Type B pancreatic cell (in vitro differentiated cells): ENCODE results near the gene LCN2. TPM values are rescaled to one million over a fixed set of nuclear protein-coding genes. Genes with fewer than 3 reads are reported as not detected.
A peak's percentile ranks its signal among the peaks of the same experiment; 100 is the strongest.

Experiments
- DNase-seq: peaks from one replicate; pipeline ENCODE4 v3.0.0; 2021; ENCODE audit warnings: mixed read lengths; ENCODE audit not compliant: unreplicated experiment; ENCODE audit errors: extremely low spot score
- H3K27ac Mint-ChIP-seq: 2 replicates; pipeline ENCODE4 v1.8.0; 2021; ENCODE audit warnings: mild to moderate bottlenecking, mixed read lengths
- H3K27me3 Mint-ChIP-seq: 2 replicates; pipeline ENCODE4 v1.8.0; 2021; ENCODE audit warnings: mixed read lengths
- H3K36me3 Mint-ChIP-seq: 2 replicates; pipeline ENCODE4 v1.8.0; 2021; ENCODE audit warnings: mixed read lengths
- H3K4me1 Mint-ChIP-seq: one replicate; pipeline ENCODE4 v1.8.0; 2021; ENCODE audit warnings: mixed read lengths; ENCODE audit not compliant: unreplicated experiment
- H3K4me3 Mint-ChIP-seq: 2 replicates; pipeline ENCODE4 v1.8.0; 2021; ENCODE audit warnings: mild to moderate bottlenecking, mixed read lengths
- H3K9me3 Mint-ChIP-seq: 2 replicates; pipeline ENCODE4 v1.8.0; 2021; ENCODE audit warnings: mixed read lengths
- total RNA-seq: library from RNA; stranded (reverse); gene quantifications from 2 replicates; pipeline ENCODE4 v1.2.1, GENCODE V29; 2021; ENCODE audit warnings: low replicate concordance
- TF ChIP-seq, protein P1 (sequence below): fragments of 200-600 bp; sonication (generic); conservative IDR thresholded peaks from 2 replicates; pipeline ENCODE4 v1.5.0; 2021; ENCODE audit warnings: antibody characterized with exemption, mild to moderate bottlenecking

Gene LCN2
- total RNA-seq, 1 donor from 2014 or later = 10.7 TPM

DNA sequence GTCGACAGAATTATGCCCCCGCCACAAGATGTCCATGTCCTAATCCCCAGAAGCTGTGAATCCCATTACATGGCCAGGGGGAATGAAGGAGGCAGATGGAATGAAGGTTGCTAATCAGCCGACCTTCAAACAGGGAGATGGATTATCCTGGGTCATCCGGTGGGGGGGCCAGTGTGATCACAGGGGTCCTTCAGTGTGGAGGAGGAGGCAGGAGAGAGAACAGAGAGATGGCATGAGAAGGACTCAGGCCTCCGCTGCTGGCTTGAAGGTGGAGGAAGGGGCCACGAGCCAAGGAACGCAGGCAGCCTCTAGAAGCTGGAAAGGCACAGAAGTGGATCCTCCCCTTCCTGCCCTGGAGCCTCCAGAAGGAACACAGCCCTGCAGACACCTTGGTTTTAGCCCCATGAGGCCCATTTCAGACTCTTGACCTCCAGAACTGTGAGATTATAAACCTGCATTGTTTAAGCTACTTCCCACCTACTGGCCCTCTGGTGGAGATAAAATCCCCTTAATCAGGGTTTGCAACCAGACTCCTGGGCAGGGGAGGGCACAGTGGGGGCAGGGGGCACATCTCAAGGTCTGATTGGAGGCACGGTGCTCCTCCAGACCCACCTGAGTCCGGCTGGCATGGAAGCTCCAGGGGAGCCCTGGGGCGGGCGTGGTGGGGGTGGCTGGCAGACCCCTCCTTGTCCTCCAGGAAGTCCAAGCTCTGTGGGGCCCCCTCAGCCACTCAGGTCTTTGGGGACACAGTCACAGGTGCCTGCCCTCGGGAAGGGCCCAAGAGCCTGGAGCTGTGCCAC is 35.5 kb upstream of the LCN2 start:
- H3K27ac Mint-ChIP-seq = no peak overlapping the region
- H3K4me3 Mint-ChIP-seq = no peak overlapping the region
- H3K36me3 Mint-ChIP-seq = peaks cover 14% of the 10 kb centered on the region
- no peaks in the 10 kb centered on the region for H3K9me3 Mint-ChIP-seq
- H3K4me1 Mint-ChIP-seq = peaks cover 12% of the 10 kb centered on the region
- DNase-seq = no peak
- H3K27me3 Mint-ChIP-seq = no peaks in the 10 kb centered on the region
- TF ChIP-seq, protein P1, sequence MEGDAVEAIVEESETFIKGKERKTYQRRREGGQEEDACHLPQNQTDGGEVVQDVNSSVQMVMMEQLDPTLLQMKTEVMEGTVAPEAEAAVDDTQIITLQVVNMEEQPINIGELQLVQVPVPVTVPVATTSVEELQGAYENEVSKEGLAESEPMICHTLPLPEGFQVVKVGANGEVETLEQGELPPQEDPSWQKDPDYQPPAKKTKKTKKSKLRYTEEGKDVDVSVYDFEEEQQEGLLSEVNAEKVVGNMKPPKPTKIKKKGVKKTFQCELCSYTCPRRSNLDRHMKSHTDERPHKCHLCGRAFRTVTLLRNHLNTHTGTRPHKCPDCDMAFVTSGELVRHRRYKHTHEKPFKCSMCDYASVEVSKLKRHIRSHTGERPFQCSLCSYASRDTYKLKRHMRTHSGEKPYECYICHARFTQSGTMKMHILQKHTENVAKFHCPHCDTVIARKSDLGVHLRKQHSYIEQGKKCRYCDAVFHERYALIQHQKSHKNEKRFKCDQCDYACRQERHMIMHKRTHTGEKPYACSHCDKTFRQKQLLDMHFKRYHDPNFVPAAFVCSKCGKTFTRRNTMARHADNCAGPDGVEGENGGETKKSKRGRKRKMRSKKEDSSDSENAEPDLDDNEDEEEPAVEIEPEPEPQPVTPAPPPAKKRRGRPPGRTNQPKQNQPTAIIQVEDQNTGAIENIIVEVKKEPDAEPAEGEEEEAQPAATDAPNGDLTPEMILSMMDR = no peak

DNA sequence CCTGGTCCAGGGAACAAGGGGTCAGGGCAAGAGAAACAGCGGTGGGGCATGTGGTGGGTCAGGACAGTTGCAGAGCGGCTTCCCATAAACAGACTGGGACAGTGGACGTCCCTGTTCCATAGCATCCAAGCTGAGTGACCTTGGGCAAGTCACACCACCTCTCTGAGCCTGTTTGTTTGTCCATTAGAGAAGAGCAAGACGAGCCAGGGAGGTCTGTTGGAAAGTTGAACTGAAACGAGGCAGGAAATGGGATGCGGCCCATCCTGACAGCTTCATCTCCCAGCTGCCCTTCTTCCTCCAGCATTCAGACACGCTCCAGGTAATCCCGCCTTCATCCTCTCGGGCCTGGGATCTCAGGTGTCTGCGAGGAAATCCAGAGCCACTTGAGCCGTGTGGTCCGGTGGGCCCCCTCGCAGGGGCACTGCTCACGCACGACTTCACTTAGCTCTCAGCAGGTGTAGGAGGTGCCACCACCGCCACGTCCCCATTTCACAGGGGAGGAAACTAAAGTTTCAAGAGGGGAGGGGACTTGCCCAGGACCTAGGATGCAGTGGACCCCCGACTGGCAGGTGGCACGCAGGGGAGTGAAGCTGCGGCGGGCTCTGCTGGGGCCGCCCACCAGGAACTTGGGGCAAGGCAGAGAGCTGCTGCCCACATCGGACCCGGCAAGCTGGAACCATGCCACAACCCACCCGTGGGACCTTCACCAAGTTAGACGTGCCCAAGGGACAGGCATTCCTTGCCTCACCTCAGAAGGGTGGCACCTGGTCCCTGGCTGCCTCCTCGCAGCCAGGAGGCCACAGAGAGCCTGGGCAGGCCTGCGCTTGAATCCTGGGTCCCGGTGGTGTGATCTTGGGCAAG is 34.7 kb upstream of the LCN2 start:
- TF ChIP-seq, protein P1 = no peak
- Mint-ChIP-seq H3K4me1 (peaks cover 10% of the 10 kb centered on the region), H3K36me3 (peaks cover 12% of the 10 kb centered on the region), H3K4me3 (no peak overlapping the region), H3K9me3 (no peaks in the 10 kb centered on the region), H3K27me3 (no peaks in the 10 kb centered on the region), H3K27ac (peak overlapping the region; percentile 92)
- DNase-seq = no peak

DNA sequence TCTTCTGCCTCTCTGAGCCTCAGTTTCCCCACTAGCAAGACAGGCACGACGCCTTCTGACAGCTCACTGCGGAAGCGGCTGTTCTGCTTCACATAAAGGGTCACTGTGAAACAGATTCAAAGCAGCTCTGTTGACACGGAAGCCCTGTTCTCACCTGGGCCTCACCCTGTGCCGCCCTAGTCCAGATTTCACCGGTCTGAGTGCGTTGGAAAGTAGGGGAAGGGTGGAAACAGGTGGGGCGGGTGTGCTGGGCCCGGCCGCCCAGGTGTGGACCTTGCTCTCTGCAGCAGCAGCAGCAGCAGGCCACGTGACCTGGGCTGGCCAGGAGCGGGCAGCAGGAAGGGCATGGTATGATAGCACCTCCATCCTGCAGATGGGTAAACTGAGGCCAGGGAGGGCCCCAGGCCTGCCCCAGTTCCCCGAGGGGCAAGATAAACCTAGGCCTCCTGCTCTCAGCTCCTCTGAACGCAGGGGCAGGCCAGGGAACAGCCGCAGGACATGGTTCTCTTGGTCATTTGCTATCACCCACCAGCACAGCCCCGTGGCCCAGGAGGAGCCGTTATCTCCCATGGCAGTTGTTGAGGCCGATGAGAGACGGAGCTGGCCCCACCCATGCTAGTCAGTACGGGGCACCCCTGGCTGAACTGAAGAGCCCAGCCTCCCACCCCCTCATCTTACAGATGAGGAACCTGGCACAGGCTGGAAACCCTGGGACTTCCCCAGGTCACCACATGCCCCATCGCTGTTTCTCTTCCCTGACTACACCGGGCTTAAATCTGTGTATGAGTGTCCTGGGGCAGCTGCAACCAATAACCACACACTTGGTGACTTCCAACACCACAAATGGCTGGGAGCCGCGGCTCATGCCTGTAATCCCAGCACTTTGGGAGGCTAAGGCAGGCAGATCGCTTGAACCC is 33.8 kb upstream of the LCN2 start:
- TF ChIP-seq, protein P1 = no peak
- peak overlapping the region; percentile 92 for H3K27ac Mint-ChIP-seq
- H3K4me3 Mint-ChIP-seq = no peak overlapping the region
- no peaks in the 10 kb centered on the region for H3K9me3 Mint-ChIP-seq
- peaks cover 8% of the 10 kb centered on the region for H3K36me3 Mint-ChIP-seq
- H3K27me3 Mint-ChIP-seq = no peaks in the 10 kb centered on the region
- DNase-seq = no peak
- H3K4me1 Mint-ChIP-seq = peaks cover 6% of the 10 kb centered on the region

DNA sequence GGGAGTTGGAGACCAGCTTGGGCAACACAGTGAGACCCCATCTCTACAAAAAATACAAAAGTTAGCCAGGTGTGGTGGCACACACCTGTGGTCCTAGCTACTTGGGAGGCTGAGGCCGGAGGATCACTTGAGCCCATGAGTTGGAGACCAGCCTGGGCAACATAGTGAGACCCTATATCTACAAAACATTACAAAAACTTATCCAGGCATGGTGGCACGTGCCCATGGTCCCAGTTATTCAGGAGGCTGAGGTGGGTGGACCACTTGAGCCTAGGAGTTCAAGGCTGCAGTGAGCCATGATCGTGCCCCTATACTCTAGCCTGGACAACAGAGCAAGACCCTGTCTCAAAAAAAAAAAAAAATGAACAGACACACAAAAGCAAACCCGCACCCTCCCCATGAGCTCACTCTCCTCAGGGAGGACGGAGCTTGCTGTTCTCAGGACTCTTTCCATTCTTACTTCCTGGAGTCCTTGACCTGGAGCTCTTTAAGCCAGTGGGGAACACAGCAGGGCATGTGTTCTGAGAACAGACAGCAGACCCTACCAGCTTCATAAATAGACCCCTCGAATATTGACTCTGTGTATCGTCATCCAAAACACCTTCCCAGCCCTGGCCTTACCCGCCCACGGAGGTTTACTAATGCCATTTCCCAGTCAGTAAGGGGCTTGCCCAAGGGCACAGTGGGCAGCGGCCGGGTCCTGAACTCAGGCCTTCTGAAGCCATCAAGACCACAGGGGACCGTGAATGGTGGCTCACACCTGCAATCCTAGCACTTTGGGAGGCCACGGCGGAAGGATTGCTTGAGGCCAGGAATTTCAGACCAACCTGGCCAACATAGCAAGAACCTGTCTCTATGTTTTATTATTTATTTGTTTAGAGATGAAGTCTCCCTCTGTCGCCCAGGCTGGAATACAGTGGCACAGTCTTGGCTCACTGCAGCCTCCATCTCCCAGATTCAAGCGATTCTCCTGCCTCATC is 32.9 kb upstream of the LCN2 start:
- TF ChIP-seq, protein P1 = no peak
- Mint-ChIP-seq H3K27me3 (no peaks in the 10 kb centered on the region), H3K9me3 (no peaks in the 10 kb centered on the region), H3K4me3 (no peak overlapping the region), H3K36me3 (peaks cover 8% of the 10 kb centered on the region), H3K27ac (no peak overlapping the region), H3K4me1 (peaks cover 6% of the 10 kb centered on the region)
- DNase-seq = no peak
